CD4-positive, alpha-beta T cell treated with Interferon gamma for 1 hour (primary cell): ENCODE data around the gene PPP1R3F.

Experiments used
- DNase-seq: peaks from one replicate; pipeline ENCODE4 v3.0.0-alpha.2; 2020

The PPP1R3F gene

DNA sequence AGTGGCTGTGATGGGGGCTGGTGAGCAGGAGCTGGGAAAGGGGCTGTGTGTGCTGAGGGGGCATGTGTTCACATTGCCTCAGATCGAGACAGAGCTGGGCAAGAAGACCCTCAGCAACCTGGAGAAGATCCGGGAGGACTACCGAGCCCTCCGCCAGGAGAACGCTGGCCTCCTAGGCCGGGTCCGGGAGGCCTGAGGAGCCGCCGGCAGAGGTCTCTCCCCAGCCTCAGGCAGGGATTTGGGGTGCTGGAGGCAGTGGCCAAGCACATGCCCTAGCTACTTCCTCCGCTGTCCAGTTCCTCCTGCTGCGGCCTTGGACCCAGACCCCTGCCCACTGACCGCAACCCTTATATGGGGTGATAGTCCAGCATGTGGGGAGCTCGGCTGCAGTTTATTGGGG is 19.5 kb upstream of the PPP1R3F start:
- no peak for DNase-seq

DNA sequence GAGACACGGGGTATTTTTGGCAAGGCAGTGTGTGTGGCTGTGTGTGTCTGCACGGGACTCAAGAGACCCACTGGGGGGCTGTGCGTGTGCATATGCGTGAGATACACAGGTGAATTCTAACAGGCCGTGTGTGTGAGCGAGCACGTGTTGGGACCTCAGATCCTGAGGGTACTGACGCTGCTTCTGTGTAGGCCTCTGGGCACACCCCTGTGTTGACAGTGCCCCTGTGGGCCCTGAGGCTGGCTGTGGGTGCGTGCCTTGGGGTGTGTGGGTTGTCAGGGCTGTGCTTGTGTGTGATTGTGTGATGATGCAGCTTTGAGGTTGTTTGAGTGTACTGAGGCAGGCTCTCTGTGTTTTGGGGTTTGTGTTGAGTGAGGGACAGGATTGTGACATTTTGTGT is 19.0 kb upstream of the PPP1R3F start:
- DNase-seq: no peak

DNA sequence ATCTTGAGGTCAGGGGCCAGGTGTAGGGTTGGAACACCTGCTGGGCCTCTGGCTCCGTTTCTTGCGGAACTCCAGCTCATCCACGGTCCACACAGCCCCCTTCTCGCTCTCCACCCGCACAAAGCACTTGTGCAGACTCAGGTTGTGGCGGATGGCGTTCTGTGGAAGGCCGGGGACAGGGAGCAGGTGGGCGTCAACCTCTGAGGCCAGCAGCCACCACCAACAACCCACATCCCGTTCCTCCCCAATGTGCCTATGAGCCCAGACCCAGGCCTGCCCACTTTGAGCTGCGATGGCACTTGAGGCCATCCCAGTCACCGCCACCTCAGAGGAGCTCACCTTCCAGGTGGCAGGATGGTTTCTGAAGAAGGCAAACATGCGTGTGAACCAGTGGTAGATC is 18.3 kb upstream of the PPP1R3F start:
- no peak for DNase-seq

DNA sequence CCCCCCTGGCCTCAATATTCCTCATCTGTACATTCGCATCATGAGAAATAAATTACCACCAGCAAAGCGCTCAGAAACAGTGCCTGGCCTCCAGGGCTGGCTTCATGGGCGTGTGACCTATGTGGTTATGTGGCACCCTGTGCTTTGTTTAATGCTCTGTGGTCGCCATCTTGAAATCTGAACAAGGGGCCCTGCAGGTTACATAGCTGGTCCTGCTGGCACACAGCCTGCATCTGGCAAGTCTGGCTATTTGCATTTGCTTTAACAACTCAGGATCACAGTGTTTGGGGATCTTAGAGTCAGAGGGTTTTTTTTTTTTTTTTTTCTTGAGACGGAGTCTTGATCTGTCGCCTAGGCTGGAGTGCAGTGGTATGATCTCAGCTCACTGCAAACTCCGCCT is 15.0 kb upstream of the PPP1R3F start:
- DNase-seq: no peak

DNA sequence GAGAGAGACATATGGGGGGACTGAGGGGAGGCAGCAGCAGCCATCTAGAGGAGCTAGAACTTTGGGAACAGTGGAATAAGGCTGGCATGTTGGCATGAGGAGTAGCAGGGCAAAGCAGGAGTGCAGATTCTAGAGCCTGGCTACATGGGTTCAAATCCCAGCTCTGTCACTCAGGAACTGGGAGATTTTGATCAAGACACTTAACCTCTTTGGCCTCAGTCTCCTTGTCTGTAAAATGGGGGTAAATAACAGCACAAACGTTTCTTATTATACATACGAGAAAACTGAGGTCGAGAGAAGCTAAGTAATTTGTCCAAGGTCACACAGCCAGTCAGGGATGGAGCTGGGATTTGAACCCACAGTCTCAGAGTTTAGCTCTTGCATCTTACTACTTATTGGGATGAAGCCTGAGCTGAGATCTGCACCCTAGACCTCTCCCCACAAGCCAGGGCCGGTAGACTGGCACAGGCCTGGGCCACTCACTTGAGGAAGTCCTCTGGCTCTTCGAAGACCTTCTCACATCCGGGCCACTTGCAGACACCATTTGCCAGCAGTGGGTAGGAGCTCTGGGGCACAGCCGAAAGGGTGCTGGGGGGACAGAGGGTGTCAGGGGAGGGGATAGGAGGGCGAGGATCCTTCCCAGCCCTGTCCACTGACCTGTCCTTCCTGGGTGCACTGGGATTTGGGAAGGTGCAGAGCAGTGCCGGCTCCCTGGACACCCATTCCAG is 13.2 kb upstream of the PPP1R3F start:
- DNase-seq: no peak

DNA sequence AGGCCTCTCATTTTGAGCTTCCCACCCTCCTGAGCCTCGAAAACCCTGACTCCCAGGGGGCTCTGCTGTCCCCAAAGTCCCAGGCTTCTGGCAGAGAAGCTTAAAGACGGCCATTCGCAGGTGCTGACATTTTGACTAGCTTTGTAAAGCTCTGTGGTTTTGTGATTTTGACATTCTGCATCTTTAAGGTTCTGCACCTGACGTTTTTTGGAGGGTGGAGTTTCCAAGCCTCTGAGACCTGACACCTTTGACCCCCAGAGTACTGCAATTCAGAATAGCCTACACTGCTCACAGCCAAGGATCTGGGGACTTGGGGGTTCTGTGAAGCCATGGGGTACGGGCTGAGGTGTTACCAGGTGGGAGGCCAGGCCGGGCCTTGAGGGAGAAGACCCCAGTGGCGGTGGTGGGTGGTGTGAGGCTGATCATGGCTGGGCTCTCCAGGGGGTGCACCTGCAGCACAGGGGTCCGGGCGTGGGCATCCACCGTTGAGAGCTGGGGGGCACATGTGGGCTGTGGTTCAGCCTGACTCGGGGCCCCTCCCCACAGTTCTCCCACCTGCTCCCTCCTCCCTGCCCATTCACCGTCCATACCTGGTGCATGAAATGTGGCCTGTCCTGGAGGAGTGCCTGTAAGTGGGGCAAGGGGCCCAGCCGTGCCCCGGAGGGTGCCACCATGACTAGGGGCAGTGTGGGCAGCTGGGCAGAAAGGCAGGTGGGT is 12.4 kb upstream of the PPP1R3F start:
- no peak for DNase-seq

DNA sequence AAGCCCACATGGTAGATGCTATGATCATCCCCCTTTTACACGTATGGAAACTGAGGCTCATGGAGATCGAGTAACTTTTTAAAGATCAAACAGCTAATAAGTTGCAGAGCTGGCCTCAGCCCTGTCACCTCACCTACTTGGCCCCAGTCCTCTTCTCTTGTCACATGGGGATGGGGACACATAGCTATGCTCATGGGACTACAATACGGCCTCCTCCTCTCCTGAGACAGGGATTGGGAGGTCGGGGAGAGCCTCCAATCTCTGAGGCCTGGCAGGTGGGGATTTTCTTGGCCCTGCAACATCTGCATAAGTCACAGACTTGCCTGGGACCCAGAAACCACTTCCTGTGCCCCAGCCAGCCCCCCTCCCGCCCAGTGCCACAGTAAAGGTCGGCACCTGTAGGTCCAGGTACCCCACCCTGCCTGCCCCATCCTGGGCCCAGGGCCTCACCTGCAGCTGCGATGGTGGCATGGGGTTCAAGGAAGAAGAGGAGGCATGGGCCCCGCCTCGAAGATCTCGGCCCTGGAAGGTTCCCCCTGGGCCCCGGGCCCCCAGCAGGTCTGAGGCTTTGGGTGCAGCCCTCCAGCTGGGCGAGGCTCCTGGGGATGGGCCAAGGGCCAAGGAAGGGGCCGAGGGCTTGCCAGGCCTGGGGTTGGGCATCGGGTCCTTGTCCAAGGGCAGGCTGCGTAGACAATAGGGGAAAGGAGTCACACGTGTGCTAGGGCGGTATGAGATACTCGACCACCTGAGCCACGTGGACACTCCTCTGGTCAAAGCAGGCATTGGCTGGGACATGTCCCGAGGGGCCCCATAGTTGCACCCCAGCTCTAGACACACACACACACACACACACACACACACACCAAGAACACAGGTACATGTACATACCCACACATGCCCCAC is 11.5 kb upstream of the PPP1R3F start:
- no peak for DNase-seq

DNA sequence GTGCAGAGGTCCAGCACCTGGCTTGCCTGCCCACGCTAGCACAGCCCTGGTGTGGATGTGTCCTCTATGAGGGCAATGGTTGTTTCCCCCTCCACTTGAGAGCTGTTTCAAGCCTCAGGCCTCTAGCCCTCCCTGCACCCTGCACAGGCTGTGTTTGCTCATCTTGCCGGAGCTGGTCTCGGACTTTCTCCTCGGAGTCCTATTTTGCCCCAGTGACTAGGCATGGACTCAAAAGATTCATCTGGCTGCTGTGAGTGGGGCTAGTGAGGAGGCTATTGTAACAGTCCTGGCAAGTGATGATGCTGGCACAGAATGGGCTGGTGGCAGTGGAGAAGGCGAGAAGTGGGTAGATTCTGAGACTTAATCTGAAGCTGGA is 10.9 kb upstream of the PPP1R3F start:
- DNase-seq: no peak

DNA sequence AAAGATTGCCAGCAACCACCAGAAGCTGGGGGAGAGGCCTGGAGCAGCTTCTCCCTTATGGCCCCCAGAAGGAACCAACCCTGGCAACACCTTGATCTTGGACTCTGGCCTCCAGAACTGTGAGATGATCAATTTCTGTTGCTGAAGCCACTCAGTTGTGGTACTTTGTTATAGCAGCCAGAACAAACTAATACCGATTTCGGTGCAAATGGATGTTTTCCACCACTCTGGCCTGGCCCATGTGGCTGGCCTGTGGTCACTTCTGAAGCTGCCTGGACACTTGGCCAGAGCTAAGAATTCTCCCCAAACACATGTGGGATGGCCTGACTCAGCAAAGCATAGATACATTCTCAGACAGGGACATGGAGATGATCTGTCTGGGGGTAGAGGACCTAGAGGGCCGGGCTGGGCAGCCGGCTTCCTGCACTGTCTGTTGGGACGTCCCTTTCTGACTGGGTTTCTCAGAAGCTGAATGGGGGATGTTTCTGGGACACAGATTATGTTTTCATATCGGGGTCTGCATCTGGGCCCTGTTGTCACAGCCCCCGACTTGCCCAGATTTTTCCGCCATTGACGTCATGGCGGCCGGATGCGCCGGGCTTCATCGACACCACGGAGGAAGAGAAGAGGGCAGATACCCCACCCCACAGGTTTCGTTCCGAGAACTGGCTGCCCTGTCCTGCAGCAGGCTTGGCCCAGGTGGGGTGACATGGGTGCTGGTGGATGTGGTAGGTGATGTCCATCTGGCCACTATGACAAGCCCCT is 9.2 kb upstream of the PPP1R3F start:
- DNase-seq: no peak

DNA sequence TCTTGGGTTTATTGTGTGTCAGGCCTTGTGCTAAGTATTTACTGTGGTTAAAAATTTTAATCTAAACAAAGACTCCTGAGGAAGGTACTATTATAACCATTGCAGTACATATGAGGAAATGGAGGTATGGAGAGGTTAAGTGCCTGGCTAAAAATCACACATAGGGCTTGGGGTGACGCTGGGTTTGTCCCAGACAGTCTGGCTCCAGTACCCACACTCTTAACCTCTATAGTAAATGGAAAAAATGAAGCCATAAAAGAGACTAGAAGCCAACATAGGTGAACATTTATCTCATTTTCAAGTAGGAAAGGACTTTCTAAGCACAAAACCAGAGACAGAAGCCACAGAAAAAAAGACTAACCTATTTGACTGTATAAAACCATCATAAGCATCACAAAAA is 7.0 kb upstream of the PPP1R3F start:
- DNase-seq: no peak

DNA sequence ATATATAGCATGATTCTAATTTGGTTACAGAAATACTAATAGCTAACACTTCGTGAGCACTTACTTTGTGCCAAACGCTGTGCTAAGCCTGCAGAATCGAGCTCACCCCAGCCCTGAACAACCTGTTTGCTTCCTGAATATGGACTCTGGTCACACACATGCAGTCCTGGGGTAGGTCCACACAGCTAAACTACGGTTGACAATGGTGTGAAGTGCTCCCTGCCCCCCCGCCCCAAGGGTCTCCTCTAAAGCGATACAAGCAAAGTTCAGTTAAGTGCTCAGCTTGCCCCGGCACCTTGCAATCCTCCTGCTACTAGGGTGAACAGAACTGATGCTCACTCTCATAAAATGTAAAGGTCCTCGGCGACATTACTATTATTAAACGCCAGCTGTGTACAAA is 6.0 kb upstream of the PPP1R3F start:
- no peak for DNase-seq

DNA sequence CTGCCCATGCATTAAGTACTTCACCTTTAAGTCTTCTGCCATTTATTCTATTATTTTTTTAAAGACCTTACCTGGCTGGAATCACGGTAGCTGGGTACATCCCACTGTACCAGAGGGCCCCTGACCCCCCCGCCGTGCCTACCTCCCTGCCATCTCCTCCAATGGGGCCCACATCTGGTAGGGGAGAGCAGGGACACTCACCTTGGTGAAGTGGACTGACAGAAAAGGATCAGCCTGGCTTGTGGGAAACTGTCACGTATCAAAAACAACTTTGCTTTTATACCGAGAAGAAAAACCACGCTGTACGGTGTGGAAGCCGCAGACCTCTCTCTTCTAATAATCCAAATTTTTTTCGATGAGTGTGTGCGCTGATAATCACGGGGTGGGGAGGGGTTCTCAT is 5.1 kb upstream of the PPP1R3F start, which contains the start of gene FOXP3:
Gene FOXP3 (minus strand): TSS at position 251 of the 400 bp plus-strand sequence. CDS start 6,205 bp downstream, outside the sequence.
- no peak for DNase-seq

DNA sequence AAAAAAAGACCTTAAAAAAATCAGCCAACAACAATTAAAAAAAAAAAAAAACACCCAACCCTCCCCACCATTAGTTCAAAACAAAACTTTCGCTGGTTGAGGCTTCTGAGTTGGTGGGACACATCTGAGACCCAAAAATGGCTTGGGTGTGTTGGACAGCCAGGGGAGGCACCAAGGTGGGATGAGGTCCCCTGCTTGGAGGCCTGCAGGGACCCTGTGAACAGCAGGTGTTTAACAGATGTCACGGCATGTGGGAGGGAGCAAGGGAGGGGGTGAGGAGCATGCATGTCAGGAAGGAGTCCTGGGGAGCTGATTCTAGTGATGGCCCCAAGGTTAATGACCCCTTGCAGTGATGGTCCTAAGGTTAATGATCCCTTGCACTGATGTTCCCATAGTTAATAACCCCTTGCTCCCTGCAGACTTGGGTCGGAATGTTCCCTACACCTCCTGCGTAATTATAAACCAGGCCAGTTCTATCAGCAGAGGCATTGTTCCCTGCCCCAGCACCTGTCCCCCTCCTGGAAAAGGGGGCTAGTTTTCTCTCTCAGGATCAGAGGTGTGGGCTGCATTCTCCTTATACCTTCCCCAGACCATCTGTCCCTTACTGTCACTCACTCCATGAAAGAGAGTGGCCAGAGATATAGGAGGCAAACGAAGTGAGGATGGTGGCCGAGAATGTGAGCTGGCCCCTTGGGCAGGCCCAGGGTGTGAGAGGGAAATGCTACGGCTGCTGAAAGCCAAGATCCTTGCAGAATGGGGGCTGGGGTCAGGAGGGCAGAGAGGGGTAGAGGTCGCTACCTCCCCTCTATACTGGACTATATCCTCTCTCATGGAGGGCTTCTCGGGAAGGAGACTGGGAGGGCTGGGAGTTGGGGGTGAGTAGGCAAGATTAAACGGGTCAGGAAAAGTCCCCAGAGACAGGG is 2.8 kb upstream of the PPP1R3F start:
- DNase-seq: no peak

DNA sequence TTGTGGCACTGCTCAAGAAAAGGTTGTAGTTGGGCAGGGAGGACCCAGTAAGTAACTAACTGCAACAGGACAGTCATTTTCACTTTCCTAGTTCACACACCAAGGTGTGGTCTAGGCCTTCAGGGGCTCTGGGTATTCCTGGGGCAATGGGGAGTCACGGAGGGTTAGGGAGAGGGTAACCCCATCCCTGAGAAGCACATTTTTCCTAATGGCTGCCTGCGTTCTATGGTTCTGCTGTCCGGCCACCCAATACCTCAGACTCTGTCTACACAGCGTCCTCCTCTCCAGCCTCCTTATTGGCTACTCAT is 937 bp upstream of the PPP1R3F start:
- DNase-seq: no peak

DNA sequence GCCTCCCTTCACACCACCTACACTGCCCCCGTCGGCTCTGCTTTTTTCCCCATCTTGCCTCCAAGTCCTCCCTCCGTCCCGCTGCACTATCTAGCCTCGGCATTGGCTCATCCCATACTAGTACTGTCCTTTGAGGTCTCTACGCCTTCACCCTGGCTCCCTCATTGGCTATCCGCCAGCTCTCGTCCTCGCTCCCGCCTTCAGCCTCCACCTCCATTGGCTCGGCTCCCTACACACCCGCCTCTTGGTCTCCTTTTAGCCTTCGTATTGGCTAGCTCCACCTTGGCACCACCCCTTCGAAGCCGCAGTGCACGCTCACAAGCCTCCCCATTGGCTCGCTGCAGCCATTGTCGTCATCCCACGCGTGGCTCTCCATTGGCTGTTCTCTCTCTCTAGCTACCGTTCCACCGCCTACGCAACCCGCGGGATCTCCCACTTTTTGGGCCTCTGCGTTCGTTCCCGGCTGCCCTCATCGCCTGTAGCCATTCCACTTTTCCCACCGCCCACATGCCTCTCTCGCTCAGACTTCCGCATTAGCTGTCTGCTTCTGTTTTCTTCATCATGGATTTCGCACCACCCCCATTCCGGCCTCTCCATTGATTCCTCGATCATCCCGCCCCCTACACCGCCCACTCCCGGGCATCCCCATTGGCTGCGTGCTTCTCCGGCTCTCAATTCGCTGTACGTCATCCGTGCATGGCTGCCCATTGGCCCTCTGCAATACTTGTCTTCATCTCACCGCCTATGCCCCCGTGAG is 405 bp upstream of the PPP1R3F start:
- peak; percentile 98 for DNase-seq

DNA sequence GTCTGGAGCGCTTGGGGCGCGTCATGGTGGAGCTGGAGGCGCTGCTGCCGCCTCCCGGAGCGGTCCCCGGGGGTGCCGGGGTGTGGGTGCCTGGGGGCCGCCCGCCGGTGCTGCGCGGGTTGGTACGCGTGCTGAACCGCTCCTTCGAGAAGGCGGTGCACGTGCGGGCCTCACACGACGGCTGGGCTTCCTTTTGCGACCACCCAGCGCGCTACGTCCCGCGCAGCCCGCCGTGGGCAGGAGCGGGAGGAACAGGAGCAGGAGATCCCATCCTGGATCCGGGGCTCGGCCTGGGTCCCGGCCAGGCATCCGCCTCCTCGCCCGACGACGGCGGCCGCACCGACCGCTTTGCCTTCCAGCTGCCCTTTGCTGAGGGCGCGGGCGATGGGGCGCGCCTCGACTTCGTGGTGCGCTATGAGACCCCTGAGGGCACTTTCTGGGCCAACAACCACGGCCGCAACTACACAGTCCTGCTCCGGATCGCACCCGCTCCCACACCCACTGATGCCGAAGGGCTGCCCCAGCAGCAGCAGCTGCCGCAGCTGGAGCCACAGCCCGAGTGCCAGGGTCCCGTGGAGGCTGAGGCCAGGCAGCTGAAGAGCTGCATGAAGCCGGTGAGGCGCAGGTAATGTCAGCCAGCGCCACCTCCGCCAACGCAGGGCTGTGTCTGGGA is 792 bp downstream of the PPP1R3F start:
- no peak for DNase-seq

DNA sequence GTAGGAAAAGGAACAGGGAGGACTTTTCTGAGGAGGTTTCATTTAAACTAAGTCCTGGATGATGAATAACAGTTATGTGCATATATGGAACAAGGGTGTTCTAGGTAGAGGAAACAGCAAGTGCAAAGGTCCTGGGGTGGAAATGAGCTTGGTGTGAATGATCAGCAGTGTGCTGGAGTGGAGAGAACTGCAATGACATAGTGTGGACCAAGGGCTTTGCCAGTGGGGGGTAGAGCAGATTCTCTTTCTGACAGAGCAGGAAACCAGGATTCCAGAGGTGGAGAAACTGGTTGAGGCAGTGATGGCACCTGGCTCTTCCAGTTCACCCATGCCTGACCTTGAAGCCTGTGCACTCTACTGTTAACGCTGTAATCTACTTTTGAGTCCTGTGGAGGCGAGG is 1.7 kb downstream of the PPP1R3F start:
- no peak for DNase-seq

DNA sequence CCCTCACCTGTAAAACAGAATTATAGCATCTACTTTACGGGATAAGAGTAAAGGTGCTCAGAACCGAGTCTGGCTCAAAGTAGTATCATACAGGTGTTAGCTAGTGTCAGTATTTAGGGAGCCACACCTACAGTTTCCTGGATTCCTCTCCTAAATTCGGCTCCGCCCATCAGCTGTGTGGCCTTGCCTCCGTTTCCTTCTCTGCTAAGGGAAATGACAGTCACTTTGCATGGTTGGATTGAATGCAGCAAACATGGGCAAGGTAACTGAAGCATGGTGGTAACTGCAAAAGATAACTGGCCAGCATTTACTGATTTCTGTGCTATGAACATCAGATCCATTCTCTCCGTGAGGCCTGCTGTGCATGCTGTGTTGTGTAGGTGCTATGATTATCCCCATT is 2.8 kb downstream of the PPP1R3F start:
- no peak for DNase-seq

DNA sequence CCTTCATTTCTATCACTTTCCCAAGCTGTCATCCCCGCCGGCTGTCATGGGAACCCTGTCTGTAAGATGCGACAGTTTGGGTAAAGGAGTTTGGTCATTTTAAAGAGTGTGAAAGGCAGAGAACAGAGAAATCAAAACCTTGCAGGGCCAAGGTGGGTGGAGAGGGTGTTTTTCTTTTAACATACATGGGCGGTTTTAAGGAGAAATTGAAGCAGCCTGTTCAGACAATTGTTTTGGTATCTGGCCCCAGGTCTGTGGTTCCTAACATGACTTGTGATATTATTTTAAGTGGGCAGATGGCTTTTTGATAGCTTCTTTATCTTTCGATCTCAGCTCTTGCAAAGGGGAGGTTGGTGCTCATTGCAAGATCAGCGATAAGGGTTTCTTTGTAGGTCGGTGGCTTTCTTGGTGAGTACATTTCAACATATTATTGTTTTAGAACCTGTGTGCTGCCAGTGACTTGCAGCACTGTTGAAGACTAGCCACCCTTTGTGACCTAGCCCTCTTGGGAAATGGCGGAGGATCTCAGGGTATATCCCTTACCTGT is 3.7 kb downstream of the PPP1R3F start:
- peak; percentile 28 for DNase-seq

DNA sequence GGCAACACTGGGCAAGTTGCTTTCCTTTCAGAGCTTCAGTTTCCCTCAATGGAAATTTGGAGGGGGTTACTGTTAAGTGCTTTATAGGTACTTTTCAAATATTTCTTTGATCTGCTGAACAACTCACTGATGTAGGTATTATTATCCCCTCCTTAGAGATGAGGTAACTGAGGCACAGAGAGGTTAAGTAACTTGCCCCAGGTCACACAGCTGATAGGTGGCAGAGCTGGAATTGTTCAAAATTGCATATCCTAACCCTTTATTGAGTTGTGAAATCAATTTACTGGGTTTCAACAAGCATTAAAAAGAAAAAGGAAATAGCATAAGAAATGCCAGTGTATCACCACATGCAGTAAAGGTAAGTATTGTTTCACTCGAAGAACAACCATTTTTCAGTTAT is 6.6 kb downstream of the PPP1R3F start:
- no peak for DNase-seq
